ENCODE data around the gene USH1C. TPM values are rescaled to one million over a fixed set of nuclear protein-coding genes. Genes with fewer than 3 reads are reported as not detected.

Gene USH1C
- total and polyA plus RNA-seq, 8 donors: 3.5 to 44.3 (median 8.6) TPM

GRCh38 chr11:17550450-17551346 lies 6.5 kb upstream of the USH1C start:
- Histone ChIP-seq H3K4me3 (no peak overlapping the region), H3K27ac (no peak overlapping the region), H3K27me3 (no peaks in the 10 kb centered on the region), H3K36me3 (no peaks in the 10 kb centered on the region), H3K9me3 (no peaks in the 10 kb centered on the region), H3K4me1 (no peaks in the 10 kb centered on the region)
- FAIRE-seq (no peak), DNase-seq (no peak), ATAC-seq (no peak)
- intact Hi-C loops (cut with DNase I): no loop called here
- WGBS, 2 donors: 60 to 65% methylated on average over 12 of the region's 12 CpGs
- TF ChIP-seq, protein P1, sequence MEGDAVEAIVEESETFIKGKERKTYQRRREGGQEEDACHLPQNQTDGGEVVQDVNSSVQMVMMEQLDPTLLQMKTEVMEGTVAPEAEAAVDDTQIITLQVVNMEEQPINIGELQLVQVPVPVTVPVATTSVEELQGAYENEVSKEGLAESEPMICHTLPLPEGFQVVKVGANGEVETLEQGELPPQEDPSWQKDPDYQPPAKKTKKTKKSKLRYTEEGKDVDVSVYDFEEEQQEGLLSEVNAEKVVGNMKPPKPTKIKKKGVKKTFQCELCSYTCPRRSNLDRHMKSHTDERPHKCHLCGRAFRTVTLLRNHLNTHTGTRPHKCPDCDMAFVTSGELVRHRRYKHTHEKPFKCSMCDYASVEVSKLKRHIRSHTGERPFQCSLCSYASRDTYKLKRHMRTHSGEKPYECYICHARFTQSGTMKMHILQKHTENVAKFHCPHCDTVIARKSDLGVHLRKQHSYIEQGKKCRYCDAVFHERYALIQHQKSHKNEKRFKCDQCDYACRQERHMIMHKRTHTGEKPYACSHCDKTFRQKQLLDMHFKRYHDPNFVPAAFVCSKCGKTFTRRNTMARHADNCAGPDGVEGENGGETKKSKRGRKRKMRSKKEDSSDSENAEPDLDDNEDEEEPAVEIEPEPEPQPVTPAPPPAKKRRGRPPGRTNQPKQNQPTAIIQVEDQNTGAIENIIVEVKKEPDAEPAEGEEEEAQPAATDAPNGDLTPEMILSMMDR (IDR thresholded peaks at IDR 0.05): no peak

DNA sequence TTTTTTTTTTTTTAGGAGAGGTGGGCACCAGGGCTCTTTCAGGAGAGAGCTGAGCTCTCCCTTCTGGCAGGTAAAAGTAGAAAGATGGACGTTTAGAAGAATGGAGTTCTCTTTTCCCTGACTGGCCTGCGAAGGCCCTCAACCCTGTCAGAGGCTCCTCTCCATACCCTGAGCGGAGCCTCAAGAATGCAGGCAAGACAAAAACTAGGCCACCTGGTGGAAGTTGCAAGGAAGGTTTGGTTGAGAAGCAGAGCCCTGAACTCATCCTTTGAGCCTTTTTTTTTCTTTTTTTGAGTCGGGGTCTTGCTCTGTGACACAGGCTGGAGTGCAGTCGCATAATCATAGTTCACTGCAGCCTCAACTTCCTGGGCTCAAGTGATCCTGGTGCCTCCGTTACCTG lies 4.2 kb upstream of the USH1C start:
- DNase-seq: no peak
- no peak for ATAC-seq
- Histone ChIP-seq H3K4me1 (no peaks in the 10 kb centered on the region), H3K36me3 (no peaks in the 10 kb centered on the region), H3K4me3 (no peak overlapping the region), H3K9me3 (no peaks in the 10 kb centered on the region), H3K27me3 (no peaks in the 10 kb centered on the region), H3K27ac (no peak overlapping the region)
- FAIRE-seq: no peak
- TF ChIP-seq, protein P1 (IDR thresholded peaks at IDR 0.05): no peak
- WGBS, 2 donors: 72 to 78% methylated on average over 6 of the region's 6 CpGs
- intact Hi-C loops (cut with DNase I): no loop called here

- WGBS, 2 donors: 54 to 67% methylated on average over 9 of the region's 9 CpGs
- no peaks in the 10 kb centered on the region for H3K9me3 ChIP-seq
- H3K36me3 ChIP-seq: no peaks in the 10 kb centered on the region
- FAIRE-seq: no peak
- H3K4me1 ChIP-seq: no peaks in the 10 kb centered on the region
- no peak for DNase-seq
- no peaks in the 10 kb centered on the region for H3K27me3 ChIP-seq
- no peak for ATAC-seq
- no peak overlapping the region for H3K27ac ChIP-seq
- intact Hi-C loops (cut with DNase I): no loop called here
- TF ChIP-seq, protein P1 (IDR thresholded peaks at IDR 0.05): no peak
- H3K4me3 ChIP-seq: no peak overlapping the region
Measured at GRCh38 chr11:17547932-17548331, 3.7 kb upstream of the USH1C start.

- intact Hi-C loops (cut with DNase I): no loop called here
- ATAC-seq (peak in 1 of 4 donors; percentile 6), FAIRE-seq (no peak), DNase-seq (peak in 1 of 6 donors; percentile 21)
- Histone ChIP-seq H3K4me3 (no peak within 1 kb of the TSS), H3K4me1 (peaks cover 0 to 1% (median 0%) of the 10 kb centered on the region in 3 donors), H3K27me3 (no peaks in the 10 kb centered on the region), H3K36me3 (no peaks in the 10 kb centered on the region), H3K9me3 (no peaks in the 10 kb centered on the region), H3K27ac (no peak within 1 kb of the TSS)
- 22 to 28% methylated on average over 20 of the region's 20 CpGs for WGBS, 2 donors
- TF ChIP-seq, protein P1 (IDR thresholded peaks at IDR 0.05): no peak
Measured at GRCh38 chr11:17547051-17547577, 2.9 kb upstream of the USH1C start, which contains the start of gene OTOG. TSS of gene OTOG (plus strand) at chr11:17547259. CDS start at chr11:17547373, 114 bp downstream.

GRCh38 chr11:17546240-17546639 lies 2.0 kb upstream of the USH1C start:
- Histone ChIP-seq H3K36me3 (no peaks in the 10 kb centered on the region), H3K27me3 (no peaks in the 10 kb centered on the region), H3K27ac (no peak overlapping the region), H3K4me1 (peaks cover 0 to 6% (median 0%) of the 10 kb centered on the region in 3 donors), H3K9me3 (no peaks in the 10 kb centered on the region), H3K4me3 (no peak overlapping the region)
- intact Hi-C loops (cut with DNase I): no loop called here
- TF ChIP-seq, protein P1 (IDR thresholded peaks at IDR 0.05): no peak
- no peak for DNase-seq
- FAIRE-seq: no peak
- no peak for ATAC-seq
- 76 to 91% methylated on average over 2 of the region's 2 CpGs for WGBS, 2 donors
